MCF 10A (cell line): ENCODE data around the gene IFT20. TPM values are rescaled to one million over a fixed set of nuclear protein-coding genes. Genes with fewer than 3 reads are reported as not detected.

ENCODE experiments used
- BruUV-seq: library from RNA; stranded (reverse); fragments of 400-500 nt; replicated peaks from 2 replicates; lab custom pipeline; 2021; lab: Mats Ljungman, UMichigan
- CTCF ChIA-PET: fragments of 300-600 bp; sonication (Branson Sonifier 250); formaldehyde crosslinking; extraction: SDS; loops from one replicate; lab custom pipeline; 2021; ENCODE audit warnings: antibody characterized with exemption, inconsistent platforms; lab: Yijun Ruan, JAX
- POLR2A ChIA-PET: fragments of 300-600, 350-650 bp; sonication (Branson Sonifier 250); formaldehyde crosslinking; extraction: SDS; loops from one replicate; lab custom pipeline; 2020; ENCODE audit warnings: antibody characterized with exemption, inconsistent platforms; lab: Yijun Ruan, JAX
- DNase-seq: peaks from one replicate; pipeline ENCODE4 v3.0.0-alpha.2; 2018; ENCODE audit not compliant: unreplicated experiment
- H3K27ac Mint-ChIP-seq: one replicate; pipeline ENCODE4 v1.8.0; 2022; ENCODE audit warnings: mild to moderate bottlenecking, low read depth, mixed read lengths; ENCODE audit not compliant: unreplicated experiment
- H3K27me3 Mint-ChIP-seq: one replicate; pipeline ENCODE4 v1.8.0; 2022; ENCODE audit warnings: mixed read lengths; ENCODE audit not compliant: insufficient read depth, unreplicated experiment
- H3K36me3 Mint-ChIP-seq: one replicate; pipeline ENCODE4 v1.8.0; 2022; ENCODE audit warnings: mild to moderate bottlenecking, moderate library complexity, mixed read lengths; ENCODE audit not compliant: insufficient read depth, unreplicated experiment
- H3K4me1 Mint-ChIP-seq: one replicate; pipeline ENCODE4 v1.8.0; 2022; ENCODE audit warnings: mixed read lengths; ENCODE audit not compliant: insufficient read depth, unreplicated experiment
- H3K4me3 Mint-ChIP-seq: one replicate; pipeline ENCODE4 v1.8.0; 2022; ENCODE audit warnings: mild to moderate bottlenecking, moderate library complexity, mixed read lengths; ENCODE audit not compliant: unreplicated experiment
- H3K9me3 Mint-ChIP-seq: one replicate; pipeline ENCODE4 v1.8.0; 2022; ENCODE audit warnings: mixed read lengths; ENCODE audit not compliant: unreplicated experiment
- CTCF ChIP-seq: fragments of 200-600 bp; IDR thresholded peaks from one replicate; pipeline ENCODE4 v1.8.0; 2022; ENCODE audit warnings: antibody characterized with exemption, mild to moderate bottlenecking; ENCODE audit not compliant: unreplicated experiment
- intact Hi-C: fragments of 100-400 bp; cut with micrococcal nuclease; formaldehyde crosslinking; loops from 2 replicates; pipeline ENCODE4 v1.14.1; 2022
- total RNA-seq: library from RNA; stranded (reverse); gene quantifications from 2 replicates; pipeline ENCODE4 v1.2.3, GENCODE V29; 2022

Gene IFT20
- total RNA-seq, 1 experiment from 2014 or later: 29.3 TPM

DNA sequence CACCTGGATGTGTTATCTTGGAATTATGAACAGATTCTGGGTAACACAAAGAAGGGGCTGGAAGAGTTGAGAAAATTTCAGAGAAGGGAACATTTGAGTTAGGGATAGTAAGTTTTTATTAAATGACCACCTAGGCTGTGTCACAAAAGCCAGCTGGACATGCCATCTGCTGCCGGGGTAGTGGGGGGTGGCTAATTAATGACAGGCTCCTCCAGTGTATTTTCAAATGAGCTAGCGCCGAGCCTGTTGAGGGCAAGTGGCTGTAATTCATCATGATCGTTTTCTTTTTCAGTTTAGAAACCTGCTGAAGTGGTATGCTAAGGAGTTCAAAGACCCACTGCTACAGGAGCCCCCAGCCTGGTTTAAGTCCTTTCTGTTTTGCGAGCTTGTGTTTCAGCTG is 10.1 kb downstream of the IFT20 start:
- Mint-ChIP-seq H3K27me3 (no peaks in the 10 kb centered on the region), H3K36me3 (peaks cover 40% of the 10 kb centered on the region), H3K4me3 (no peak overlapping the region), H3K9me3 (no peaks in the 10 kb centered on the region), H3K4me1 (peaks cover 23% of the 10 kb centered on the region), H3K27ac (no peak overlapping the region)
- intact Hi-C loops: loop anchor here (5.0 kb wide), 1 partner anchor 318 kb away; no protein-coding TSS in a partner anchor
- BruUV-seq: no TSS peak
- ChIA-PET CTCF (interaction anchor here (0.7 to 1.5 kb wide), 7 partner anchors 11 to 97 kb away, joined by 3 to 6 read pairs (median 3); partner anchors contain the start of gene TNFAIP1), POLR2A (interaction anchor here (1.1 to 2.1 kb wide), 2 partner anchors 10 to 86 kb away, joined by 3 to 14 read pairs; partner anchors contain the start of genes IFT20 and TNFAIP1)
- no peak for TF ChIP-seq CTCF
- no peak for DNase-seq

DNA sequence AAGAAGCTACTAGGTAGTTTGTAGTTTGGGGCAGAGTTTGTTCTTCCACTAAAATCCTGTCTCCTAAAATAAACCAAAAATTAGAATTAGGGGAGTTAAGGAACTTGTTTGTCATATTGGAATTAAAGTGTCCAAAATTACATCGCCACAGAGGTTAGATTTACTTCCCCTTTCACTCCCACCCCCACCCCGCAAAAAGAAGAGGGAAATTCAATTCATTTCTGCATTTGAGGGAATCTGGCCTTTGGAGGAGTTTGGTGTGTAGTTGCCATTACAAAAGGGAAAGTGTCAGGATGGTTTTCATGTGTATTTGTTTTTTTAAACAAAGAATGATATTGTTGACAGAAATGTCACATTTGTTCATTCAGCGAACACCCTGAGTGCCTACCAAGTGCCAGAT is 10.5 kb downstream of the IFT20 start:
- TF ChIP-seq CTCF: no peak
- no peak overlapping the region for H3K4me3 Mint-ChIP-seq
- ChIA-PET POLR2A (interaction anchor here (2.1 kb wide), 1 partner anchor 11 kb away, joined by 14 read pairs; the partner anchor contains the start of genes IFT20 and TNFAIP1), CTCF (interaction anchor here (0.7 to 0.8 kb wide), 4 partner anchors 13 to 96 kb away, joined by 3 to 4 read pairs (median 3); no protein-coding TSS in a partner anchor)
- intact Hi-C loops: loop anchor here (5.0 kb wide), 2 partner anchors 87 to 317 kb away; no protein-coding TSS in a partner anchor
- no peaks in the 10 kb centered on the region for H3K27me3 Mint-ChIP-seq
- no TSS peak for BruUV-seq
- peaks cover 39% of the 10 kb centered on the region for H3K36me3 Mint-ChIP-seq
- peaks cover 28% of the 10 kb centered on the region for H3K4me1 Mint-ChIP-seq
- no peaks in the 10 kb centered on the region for H3K9me3 Mint-ChIP-seq
- DNase-seq: no peak
- H3K27ac Mint-ChIP-seq: no peak overlapping the region

DNA sequence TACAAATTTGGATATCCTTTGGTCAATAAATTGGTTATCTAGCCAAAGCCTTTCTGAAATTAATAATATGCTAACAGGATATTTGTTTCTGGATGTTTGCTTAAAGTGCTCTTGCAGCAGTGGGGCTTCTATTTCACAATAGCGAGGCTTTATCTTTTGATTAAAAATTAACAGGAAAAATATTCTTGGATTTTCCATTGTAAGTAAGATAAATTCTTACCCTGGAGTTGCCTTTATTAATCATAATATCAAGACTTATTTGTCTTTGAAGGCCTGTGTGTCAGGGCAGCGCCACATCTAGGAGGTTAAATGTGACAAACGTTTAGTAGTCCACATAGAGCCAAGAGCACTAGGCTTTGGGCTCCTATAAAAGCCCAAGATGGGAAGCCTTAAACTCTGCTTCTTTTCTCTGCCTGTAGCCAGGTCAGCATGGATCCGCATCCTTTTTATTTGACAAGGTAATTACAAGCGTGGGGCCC is 11.0 kb downstream of the IFT20 start:
- CTCF ChIA-PET: interaction anchor here (0.7 to 0.9 kb wide), 2 partner anchors 90 to 92 kb away, joined by 3 read pairs; no protein-coding TSS in a partner anchor
- intact Hi-C loops: loop anchor here (5.0 kb wide), 1 partner anchor 87 kb away; no protein-coding TSS in a partner anchor
- peaks cover 29% of the 10 kb centered on the region for H3K4me1 Mint-ChIP-seq
- no peak overlapping the region for H3K4me3 Mint-ChIP-seq
- TF ChIP-seq CTCF: no peak
- H3K27me3 Mint-ChIP-seq: no peaks in the 10 kb centered on the region
- no peak overlapping the region for H3K27ac Mint-ChIP-seq
- peaks cover 34% of the 10 kb centered on the region for H3K36me3 Mint-ChIP-seq
- no peak for DNase-seq
- POLR2A ChIA-PET: no interaction called here
- no peaks in the 10 kb centered on the region for H3K9me3 Mint-ChIP-seq
- no TSS peak for BruUV-seq
